Common myeloid progenitor, CD34-positive (primary cell): Measurements from ENCODE around the gene CDH23.

Source experiments
- CTCF ChIA-PET: fragments of 350-600 bp; sonication (Branson Sonifier 250); formaldehyde crosslinking; loops from one replicate; lab custom pipeline; 2021; ENCODE audit warnings: antibody characterized with exemption; lab: Charles Lee
- POLR2A ChIA-PET: fragments of 350-600 bp; sonication (Branson Sonifier 250); formaldehyde crosslinking; loops from one replicate; lab custom pipeline; 2021; ENCODE audit warnings: antibody characterized with exemption; lab: Charles Lee
- DNase-seq, 3 donors: peaks; one replicate each; pipeline versions ENCODE4 v3.0.0 to v3.0.0-alpha.2; 2013
- H3K27ac ChIP-seq, 2 experiments: 1 replicate in 1 of 2; 2 replicates in 1 of 2; pipeline ENCODE4 v1.7.0; 2013; ENCODE audit warnings: inconsistent platforms in 2 of 2, low read length in 2 of 2, mild to moderate bottlenecking in 2 of 2, low read depth in 1 of 2, moderate library complexity in 1 of 2; ENCODE audit not compliant: severe bottlenecking in 2 of 2, insufficient read depth in 1 of 2, poor library complexity in 1 of 2
- H3K27me3 ChIP-seq, 5 experiments: replicated peaks in 2 of 5; 1 replicate in 3 of 5; 2 replicates in 2 of 5; pipeline versions ENCODE4 v1.6.1 to v1.7.0; 2013; ENCODE audit warnings: low read length in 4 of 5, mild to moderate bottlenecking in 2 of 5, moderate library complexity in 2 of 5, inconsistent platforms in 1 of 5; ENCODE audit not compliant: insufficient read depth in 5 of 5, control insufficient read depth in 4 of 5
- H3K36me3 ChIP-seq, 4 experiments: 1 replicate in 2 of 4; 2 replicates in 2 of 4; pipeline versions ENCODE4 v1.6.1 to v1.7.0; 2013; ENCODE audit warnings: low read length in 3 of 4, control low read depth in 1 of 4, mild to moderate bottlenecking in 1 of 4; ENCODE audit not compliant: control insufficient read depth in 4 of 4, insufficient read depth in 4 of 4
- H3K4me1 ChIP-seq, 4 experiments: 1 replicate in 3 of 4; 2 replicates in 1 of 4; pipeline versions ENCODE4 v1.6.1 to v1.7.1; 2013; ENCODE audit warnings: low read length in 3 of 4, mild to moderate bottlenecking in 3 of 4, control low read depth in 1 of 4, inconsistent platforms in 1 of 4, moderate library complexity in 1 of 4; ENCODE audit not compliant: control insufficient read depth in 4 of 4, insufficient read depth in 4 of 4; ENCODE audit errors: control extremely low read depth in 1 of 4
- H3K4me3 ChIP-seq, 7 experiments: 1 replicate in 4 of 7; 2 replicates in 3 of 7; pipeline versions ENCODE4 v1.5.1 to v1.7.0; 2013; ENCODE audit warnings: mild to moderate bottlenecking in 7 of 7, low read length in 6 of 7, moderate library complexity in 6 of 7, inconsistent platforms in 2 of 7, low read depth in 2 of 7, control low read depth in 1 of 7; ENCODE audit not compliant: insufficient read depth in 4 of 7, control insufficient read depth in 1 of 7; ENCODE audit errors: extremely low read depth in 1 of 7
- H3K9me3 ChIP-seq, 5 experiments: 1 replicate in 4 of 5; 2 replicates in 1 of 5; pipeline versions ENCODE4 v1.6.1 to v1.7.1; 2013; ENCODE audit warnings: low read length in 4 of 5, mild to moderate bottlenecking in 2 of 5, inconsistent platforms in 1 of 5, low read depth in 1 of 5, moderate library complexity in 1 of 5; ENCODE audit not compliant: control insufficient read depth in 4 of 5, insufficient read depth in 2 of 5; ENCODE audit errors: control extremely low read depth in 1 of 5
- WGBS: methylation state at CpG from one replicate; pipeline ENCODE4 v1.1.5; 2013; ENCODE audit not compliant: insufficient coverage; 5-methylcytosine and 5-hydroxymethylcytosine counted together

CDH23 gene

GRCh38 chr10:71372882-71373495 is 23.7 kb upstream of the CDH23 start:
- Histone ChIP-seq H3K27me3 (no peaks in the 10 kb centered on the region), H3K4me3 (no peak overlapping the region), H3K9me3 (no peaks in the 10 kb centered on the region), H3K36me3 (no peaks in the 10 kb centered on the region), H3K27ac (peak overlapping the region in 1 of 2 experiments; percentile 18), H3K4me1 (peaks cover 12 to 39% (median 17%) of the 10 kb centered on the region in 4 experiments)
- 91% methylated on average over 6 of the region's 10 CpGs for WGBS
- CTCF ChIA-PET: interaction anchor here (0.7 to 2.2 kb wide), 3 partner anchors 9 to 53 kb away, joined by 3 to 10 read pairs (median 4); partner anchors contain the start of gene SLC29A3
- POLR2A ChIA-PET: no interaction called here
- DNase-seq: peak in 2 of 3 donors; percentile 39 to 50

GRCh38 chr10:71374481-71375233 is 22.1 kb upstream of the CDH23 start:
- Histone ChIP-seq H3K36me3 (no peaks in the 10 kb centered on the region), H3K4me1 (peaks cover 22 to 56% (median 31%) of the 10 kb centered on the region in 4 experiments), H3K27me3 (no peaks in the 10 kb centered on the region), H3K4me3 (no peak overlapping the region), H3K9me3 (no peaks in the 10 kb centered on the region), H3K27ac (no peak overlapping the region)
- no peak for DNase-seq
- WGBS: 97% methylated on average over 10 of the region's 11 CpGs
- POLR2A ChIA-PET: no interaction called here
- CTCF ChIA-PET: interaction anchor here (0.6 to 2.3 kb wide), 6 partner anchors 9 to 190 kb away, joined by 3 to 6 read pairs (median 3); no protein-coding TSS in a partner anchor

GRCh38 chr10:71375952-71376351 is 20.8 kb upstream of the CDH23 start:
- no peaks in the 10 kb centered on the region for H3K9me3 ChIP-seq
- ChIA-PET POLR2A (no interaction called here), CTCF (interaction anchor here (1.0 to 4.5 kb wide), 7 partner anchors 9 to 333 kb away, joined by 3 to 17 read pairs (median 4); no protein-coding TSS in a partner anchor)
- H3K27ac ChIP-seq: no peak overlapping the region
- no peaks in the 10 kb centered on the region for H3K36me3 ChIP-seq
- peaks cover 22 to 59% (median 32%) of the 10 kb centered on the region in 4 experiments for H3K4me1 ChIP-seq
- DNase-seq: no peak
- H3K27me3 ChIP-seq: no peaks in the 10 kb centered on the region
- no peak overlapping the region for H3K4me3 ChIP-seq
- 64% methylated on average over 3 of the region's 3 CpGs for WGBS

GRCh38 chr10:71378336-71379117 is 18.2 kb upstream of the CDH23 start:
- H3K36me3 ChIP-seq: no peaks in the 10 kb centered on the region
- H3K27me3 ChIP-seq: no peaks in the 10 kb centered on the region
- peak; percentile 46 to 72 (median 62) for DNase-seq
- H3K4me1 ChIP-seq: peaks cover 9 to 43% (median 27%) of the 10 kb centered on the region in 4 experiments
- no peaks in the 10 kb centered on the region for H3K9me3 ChIP-seq
- peak overlapping the region in 1 of 2 experiments; percentile 31 for H3K27ac ChIP-seq
- POLR2A ChIA-PET: interaction anchor here (0.7 kb wide), 1 partner anchor 297 kb away, joined by 3 read pairs; no protein-coding TSS in a partner anchor
- no peak overlapping the region for H3K4me3 ChIP-seq
- 21% methylated on average over 6 of the region's 6 CpGs for WGBS
- CTCF ChIA-PET: interaction anchor here (0.8 to 4.5 kb wide), 15 partner anchors 9 to 437 kb away, joined by 3 to 17 read pairs (median 4); partner anchors contain the start of gene SLC29A3

GRCh38 chr10:71379118-71379766 is 17.5 kb upstream of the CDH23 start:
- no peak overlapping the region for H3K27ac ChIP-seq
- no peaks in the 10 kb centered on the region for H3K27me3 ChIP-seq
- no peaks in the 10 kb centered on the region for H3K36me3 ChIP-seq
- WGBS: 100% methylated on average over 1 of the region's 3 CpGs
- CTCF ChIA-PET: interaction anchor here (0.9 to 4.5 kb wide), 10 partner anchors 11 to 317 kb away, joined by 3 to 17 read pairs (median 6); partner anchors contain the start of gene SLC29A3
- H3K4me3 ChIP-seq: no peak overlapping the region
- POLR2A ChIA-PET: no interaction called here
- peaks cover 9 to 42% (median 27%) of the 10 kb centered on the region in 4 experiments for H3K4me1 ChIP-seq
- H3K9me3 ChIP-seq: no peaks in the 10 kb centered on the region
- no peak for DNase-seq

GRCh38 chr10:71380841-71381240 is 15.9 kb upstream of the CDH23 start:
- no CpG with 5 or more reads among the region's 1 CpG for WGBS
- CTCF ChIA-PET: interaction anchor here (1.3 to 6.3 kb wide), 9 partner anchors 10 to 316 kb away, joined by 3 to 66 read pairs (median 7); partner anchors contain the start of gene SLC29A3
- no peaks in the 10 kb centered on the region for H3K27me3 ChIP-seq
- DNase-seq: no peak
- H3K4me3 ChIP-seq: no peak overlapping the region
- POLR2A ChIA-PET: no interaction called here
- no peaks in the 10 kb centered on the region for H3K9me3 ChIP-seq
- peaks cover 9 to 42% (median 28%) of the 10 kb centered on the region in 4 experiments for H3K4me1 ChIP-seq
- no peaks in the 10 kb centered on the region for H3K36me3 ChIP-seq
- no peak overlapping the region for H3K27ac ChIP-seq
